GM19240 (cell line): Measurements from ENCODE around the gene PCDH9.

Experiments used
- DNase-seq: peaks from one replicate; pipeline ENCODE4 v3.0.0; 2011; ENCODE audit warnings: low spot score; ENCODE audit not compliant: insufficient read length

Gene PCDH9

DNA sequence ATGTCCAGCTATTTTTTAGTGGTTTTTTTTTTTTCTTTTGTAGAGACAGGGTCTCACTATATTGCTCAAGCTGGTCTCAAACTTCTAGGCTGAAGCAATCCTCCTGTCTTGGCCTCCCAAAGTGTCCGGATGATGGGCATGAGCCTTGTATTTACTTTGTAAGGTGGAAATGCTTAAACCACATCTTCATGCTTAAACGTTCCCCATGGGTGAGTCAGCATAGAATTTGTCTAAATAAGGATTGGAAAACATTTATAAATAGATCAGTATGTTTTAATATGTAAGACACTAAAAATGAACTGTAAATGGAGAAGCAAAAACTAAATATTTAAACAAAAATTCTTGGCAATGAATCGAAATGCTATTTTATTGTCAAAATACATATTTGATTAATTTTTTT is 698.0 kb downstream of the PCDH9 start:
- DNase-seq, result no peak

DNA sequence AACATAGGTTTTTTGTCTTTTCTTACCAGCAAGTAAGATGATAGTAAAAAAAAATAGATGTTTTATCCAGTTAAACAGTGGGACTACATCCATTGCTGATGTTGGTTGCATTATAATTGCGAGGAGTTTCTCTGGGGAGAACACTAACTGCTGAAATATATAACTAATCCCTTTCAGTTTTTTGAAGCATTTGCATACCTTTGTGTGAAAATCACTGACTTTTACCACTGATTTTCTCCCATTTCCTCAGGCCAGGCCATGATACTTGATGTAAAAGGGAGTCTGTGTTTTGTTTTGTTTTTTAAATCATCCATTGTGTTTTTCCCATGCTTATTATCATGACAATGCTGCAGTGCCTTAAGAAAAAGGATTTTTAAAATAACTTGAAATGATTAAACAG is 699.5 kb downstream of the PCDH9 start:
- DNase-seq, result no peak

- no peak for DNase-seq
Measured at GRCh38 chr13:66530158-66530557, 700.0 kb downstream of the PCDH9 start.

GRCh38 chr13:66528944-66529576 is 701.1 kb downstream of the PCDH9 start:
- no peak for DNase-seq

GRCh38 chr13:66528180-66528579 is 702.0 kb downstream of the PCDH9 start:
- no peak for DNase-seq

DNA sequence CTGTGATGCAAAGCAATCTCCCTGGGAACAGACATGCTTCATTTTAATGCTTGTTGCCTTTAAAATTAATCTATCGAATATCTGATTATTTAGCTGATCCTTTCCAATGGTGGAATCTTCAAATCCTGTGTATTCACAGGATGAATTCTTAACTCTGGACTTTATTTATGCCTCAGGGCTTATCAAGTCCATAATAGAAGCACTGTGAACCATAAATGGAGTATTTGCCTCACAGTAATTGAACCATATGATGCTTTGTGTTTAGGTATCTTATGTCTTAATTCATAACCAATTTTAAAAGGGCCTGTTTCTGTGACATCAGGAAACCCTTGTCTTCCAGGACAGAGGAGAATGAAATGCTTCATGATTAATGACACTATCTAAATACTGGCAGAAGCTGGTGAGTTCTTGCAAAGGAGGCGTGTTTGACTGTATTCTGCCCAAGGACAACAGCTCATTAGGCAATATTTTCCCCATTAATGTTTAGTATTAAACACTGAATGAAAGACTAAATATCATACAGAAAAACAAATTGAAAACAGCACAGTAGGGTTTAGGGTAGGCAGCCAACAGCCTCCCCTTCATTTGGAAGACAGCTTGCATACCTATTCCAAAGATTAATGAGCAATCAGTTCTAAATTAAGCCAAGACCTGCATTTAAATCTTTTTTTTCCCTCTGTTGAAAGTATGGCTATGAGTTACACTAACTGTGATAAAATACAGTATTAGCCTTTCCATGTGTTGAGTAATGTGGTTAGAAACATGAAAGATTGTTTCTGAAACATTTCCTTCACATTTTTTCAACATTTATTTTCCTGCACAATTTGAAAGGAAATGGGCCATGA is 709.4 kb downstream of the PCDH9 start:
- no peak for DNase-seq

GRCh38 chr13:66519259-66519658 is 710.9 kb downstream of the PCDH9 start:
- no peak for DNase-seq

DNA sequence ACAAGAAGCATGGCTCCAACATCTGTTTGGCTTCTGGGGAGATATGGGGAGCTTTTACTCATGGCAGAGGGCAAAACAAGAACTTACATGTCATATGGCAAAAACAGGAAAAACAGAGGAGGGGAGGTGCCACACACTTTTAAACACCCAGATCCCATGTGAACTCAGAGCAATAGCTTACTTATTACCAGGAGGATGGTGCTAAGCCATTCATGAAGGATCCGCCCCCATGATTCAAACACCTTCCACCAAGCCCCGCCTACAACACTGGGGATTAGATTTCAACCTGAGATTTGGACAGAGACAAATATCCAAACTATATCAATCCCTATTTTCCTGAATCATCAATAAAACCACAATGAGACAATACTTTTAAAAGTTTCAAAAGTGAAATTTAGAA is 712.1 kb downstream of the PCDH9 start:
- no peak for DNase-seq

DNA sequence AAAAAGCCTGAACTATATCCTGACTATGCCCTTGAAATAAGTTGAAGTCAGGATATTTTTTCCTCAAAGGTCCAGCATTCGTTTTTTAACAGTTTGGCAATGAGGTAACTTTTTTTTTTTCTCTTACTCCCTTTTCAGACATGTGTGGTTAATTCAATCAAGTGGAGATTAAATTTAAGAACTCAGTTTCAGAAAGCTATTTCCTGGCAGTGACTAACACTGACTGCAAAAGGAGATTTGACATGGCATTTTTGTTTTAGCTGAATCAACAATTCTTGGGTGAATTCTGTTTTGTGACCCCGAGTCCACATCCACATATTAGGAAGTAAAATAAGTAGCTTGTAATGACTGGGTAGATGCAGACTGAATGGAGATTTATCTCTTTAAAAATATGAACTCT is 716.4 kb downstream of the PCDH9 start:
- no peak for DNase-seq

- no peak for DNase-seq
Measured at GRCh38 chr13:66509175-66509574, 721.0 kb downstream of the PCDH9 start.

GRCh38 chr13:66508153-66508909 is 721.8 kb downstream of the PCDH9 start:
- no peak for DNase-seq

GRCh38 chr13:66506979-66507378 is 723.2 kb downstream of the PCDH9 start:
- no peak for DNase-seq

GRCh38 chr13:66506051-66506777 is 723.9 kb downstream of the PCDH9 start:
- DNase-seq, result no peak

DNA sequence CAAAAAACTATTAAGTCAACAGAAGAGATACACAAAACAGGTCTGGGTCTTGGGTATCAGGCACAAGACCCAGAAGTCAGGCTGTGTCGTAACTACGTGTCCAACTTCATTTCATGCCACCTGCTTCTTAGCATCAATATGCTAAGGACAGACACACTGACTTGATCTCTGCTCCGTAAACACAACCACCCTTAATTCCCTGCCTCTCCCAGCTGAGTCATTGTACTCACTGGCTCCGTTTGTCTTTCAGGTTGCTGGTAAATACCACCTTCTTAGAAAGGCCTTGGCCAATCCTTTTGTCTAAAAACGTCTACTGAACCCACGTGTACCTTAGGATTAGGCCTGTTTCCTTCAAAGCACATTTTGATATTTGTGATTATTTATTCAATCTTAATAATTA is 726.2 kb downstream of the PCDH9 start:
- DNase-seq, result no peak

DNA sequence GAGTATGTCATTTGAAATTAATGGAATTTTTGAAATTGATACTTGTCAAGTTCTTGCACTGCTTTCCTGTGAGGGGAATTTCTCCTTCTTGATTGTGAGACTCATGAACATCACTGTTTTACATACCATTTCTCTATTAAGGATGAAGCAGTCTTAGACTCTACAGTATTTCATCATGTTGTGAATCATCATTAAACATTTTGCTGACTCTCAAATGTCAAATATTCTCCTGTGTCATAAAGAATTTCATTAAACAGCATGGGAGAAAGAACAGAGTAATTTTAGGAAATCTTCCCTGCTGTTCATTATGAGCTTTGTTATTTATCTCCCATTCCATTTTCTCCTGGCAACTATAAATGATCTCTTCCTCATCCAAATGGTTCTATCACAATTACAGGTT is 729.0 kb downstream of the PCDH9 start:
- DNase-seq, result no peak

DNA sequence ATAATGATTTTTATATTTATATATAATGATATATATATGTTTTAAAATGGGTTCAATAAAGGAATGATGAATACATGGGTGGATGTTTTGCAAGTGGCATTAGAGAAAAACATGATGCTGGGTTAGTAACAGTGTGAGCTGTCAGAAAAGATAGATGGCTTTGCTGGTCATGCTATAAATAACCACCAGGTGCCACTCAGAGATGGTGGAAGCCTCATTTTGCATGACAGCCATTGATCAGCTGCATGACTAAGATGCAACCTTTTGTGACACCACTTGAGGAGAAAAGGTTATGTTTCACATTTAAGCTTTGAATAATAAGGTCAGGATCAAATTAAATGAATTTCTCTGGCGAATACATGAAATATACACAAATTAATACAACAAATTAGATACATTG is 737.7 kb downstream of the PCDH9 start:
- DNase-seq, result no peak

DNA sequence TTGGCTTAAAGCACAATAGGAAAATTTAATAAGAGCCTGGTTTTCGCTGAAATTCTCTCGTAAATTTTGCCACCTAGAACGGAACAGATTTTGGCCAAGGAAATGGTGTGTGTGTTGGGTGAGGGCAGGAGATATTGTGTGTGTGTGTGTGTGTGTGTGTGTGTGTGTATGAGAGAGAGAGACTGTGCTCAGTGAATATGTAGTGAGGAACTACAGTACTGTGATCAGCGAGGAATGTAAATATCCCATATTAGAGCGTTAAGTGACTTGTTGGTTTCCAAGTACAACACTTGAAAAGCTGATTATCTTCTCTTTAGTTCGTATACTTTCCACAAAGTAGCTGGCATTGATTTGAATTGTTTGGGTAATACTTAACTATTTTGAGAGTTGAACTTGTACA is 738.9 kb downstream of the PCDH9 start:
- DNase-seq, result no peak

DNA sequence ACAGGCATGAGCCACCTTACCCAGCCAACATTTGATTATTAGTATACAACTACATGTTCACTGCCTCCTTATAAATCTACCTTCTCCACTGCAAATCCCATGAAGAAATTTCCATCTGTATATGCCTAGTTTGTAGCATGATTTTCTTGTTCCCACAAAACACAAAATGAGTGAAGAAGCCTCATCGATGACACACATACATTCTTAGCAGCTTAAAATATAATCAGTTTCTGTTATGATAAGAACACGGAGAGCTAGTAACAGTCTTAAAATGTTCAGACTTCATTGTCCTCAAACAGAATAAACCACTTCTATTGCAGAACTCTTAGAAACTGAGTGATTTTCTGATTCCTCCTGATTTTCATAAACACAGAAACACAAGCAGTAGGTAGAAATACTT is 740.5 kb downstream of the PCDH9 start:
- DNase-seq, result no peak

DNA sequence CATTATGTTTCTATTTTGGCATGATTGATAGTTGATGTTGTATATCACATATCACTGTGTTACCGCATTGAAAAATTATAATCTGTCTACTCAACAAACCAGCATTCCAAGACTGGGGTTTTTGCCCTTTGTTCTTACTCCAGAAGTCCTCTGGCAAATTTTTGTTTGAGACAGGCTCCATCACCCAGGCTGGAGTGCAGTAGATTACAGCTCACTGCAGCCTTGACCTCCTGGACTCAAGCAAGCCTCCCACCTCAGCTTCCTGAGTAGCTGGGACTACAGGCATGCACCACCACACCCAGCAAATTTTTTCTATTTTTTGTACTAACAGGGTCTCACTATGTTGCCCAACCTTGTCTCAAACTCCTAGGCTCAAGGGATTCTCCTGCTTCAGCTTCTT is 741.0 kb downstream of the PCDH9 start:
- no peak for DNase-seq

- DNase-seq, result no peak
Measured at GRCh38 chr13:66483712-66484111, 746.4 kb downstream of the PCDH9 start.

DNA sequence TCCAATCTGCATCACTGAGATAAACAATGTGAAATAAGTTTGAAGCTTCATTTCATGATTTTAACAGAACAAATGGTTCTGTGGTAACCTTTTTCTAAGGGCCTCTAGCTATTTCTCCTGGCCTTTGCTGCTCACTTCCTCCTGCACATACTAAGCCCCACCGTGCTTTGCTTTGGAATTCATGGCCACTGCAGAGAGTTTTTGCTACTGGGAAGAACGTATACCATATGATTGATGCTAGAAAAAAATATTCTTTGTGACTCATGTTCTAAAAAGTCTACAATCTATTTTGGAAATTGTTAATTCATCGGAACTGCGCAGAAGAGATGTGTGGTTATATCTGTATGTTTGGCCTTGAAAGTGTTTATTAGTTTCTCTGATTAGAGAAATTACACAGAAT is 747.3 kb downstream of the PCDH9 start:
- DNase-seq, result no peak

DNA sequence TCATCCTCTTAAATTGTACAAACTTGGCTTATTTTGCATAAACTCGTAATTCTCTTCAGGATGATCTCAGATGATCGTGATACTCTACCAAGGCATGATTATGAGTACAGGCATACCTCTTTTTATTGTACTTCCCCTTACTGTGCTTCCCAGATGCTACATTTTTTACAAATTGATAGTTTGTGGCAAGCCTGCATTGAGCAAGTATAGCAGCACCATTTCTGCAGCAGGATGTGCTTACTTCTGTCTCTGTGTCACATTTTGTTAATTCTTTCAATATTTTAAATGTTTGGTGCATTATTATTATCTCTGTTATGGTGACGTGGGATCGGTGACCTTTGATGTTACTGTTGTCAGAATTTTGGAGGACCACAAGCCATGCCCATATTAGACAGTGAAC is 752.3 kb downstream of the PCDH9 start:
- no peak for DNase-seq
